ENCODE data around the gene ARMCX5.

- TF ChIP-seq CTCF (IDR thresholded peaks at IDR 0.05): no peak
- TF ChIP-seq POLR2A (IDR thresholded peaks at IDR 0.05): no peak
These were observed 40.7 kb upstream of the ARMCX5 start for GRCh38 chrX:102558607-102559006.
